H1 (cell line): ENCODE data around the gene TMPRSS2. TPM values are rescaled to one million over a fixed set of nuclear protein-coding genes. Genes with fewer than 3 reads are reported as not detected.

Source experiments
- CTCF ChIA-PET: fragments of 300-600 bp; sonication (Branson Sonifier 250); formaldehyde crosslinking; loops from one replicate; lab custom pipeline; 2021; ENCODE audit not compliant: partially characterized antibody; lab: Charles Lee
- POLR2A ChIA-PET: fragments of 300-600 bp; sonication (Branson Sonifier 250); formaldehyde crosslinking; loops from one replicate; lab custom pipeline; 2021; ENCODE audit warnings: inconsistent platforms; ENCODE audit not compliant: partially characterized antibody; lab: Charles Lee
- DNase-seq, 2 experiments: peaks; one replicate each; pipeline versions ENCODE4 v3.0.0 to v3.0.0-alpha.2; 2010 to 2022; ENCODE audit warnings: low spot score in 2 of 2, low read depth in 1 of 2, mixed read lengths in 1 of 2
- FAIRE-seq: peaks from 2 replicates; lab custom pipeline; 2011; peaks lifted over from hg19 to GRCh38; lab: Jason Lieb, UNC
- H2AFZ ChIP-seq: 2 replicates; pipeline ENCODE4 v1.8.1; 2012; ENCODE audit warnings: low read length, inconsistent platforms
- H2AK5ac ChIP-seq: 2 replicates; pipeline ENCODE4 v1.6.1; 2013; ENCODE audit warnings: low read depth, low read length
- H2BK120ac ChIP-seq: replicated peaks from 2 replicates; pipeline ENCODE3; 2013; ENCODE audit warnings: low read depth, low read length, inconsistent platforms
- H2BK12ac ChIP-seq: 2 replicates; pipeline ENCODE4 v1.6.1; 2013; ENCODE audit warnings: low read depth, low read length
- H2BK15ac ChIP-seq: 2 replicates; pipeline ENCODE4 v1.6.1; 2013; ENCODE audit warnings: low read length
- H2BK20ac ChIP-seq: 2 replicates; pipeline ENCODE4 v1.6.1; 2013; ENCODE audit warnings: low read length
- H2BK5ac ChIP-seq: 2 replicates; pipeline ENCODE4 v1.6.1; 2013; ENCODE audit warnings: low read depth, low read length
- H3K14ac ChIP-seq: 2 replicates; pipeline ENCODE4 v1.6.1; 2013; ENCODE audit warnings: inconsistent platforms; ENCODE audit not compliant: insufficient read length
- H3K18ac ChIP-seq: 2 replicates; pipeline ENCODE4 v1.6.1; 2013; ENCODE audit warnings: low read length; ENCODE audit errors: extremely low read depth
- H3K23ac ChIP-seq: 2 replicates; pipeline ENCODE4 v1.6.1; 2013; ENCODE audit warnings: inconsistent platforms; ENCODE audit not compliant: insufficient read length
- H3K23me2 ChIP-seq: 2 replicates; pipeline ENCODE4 v1.6.1; 2013; ENCODE audit warnings: low read depth, low read length
- H3K27ac ChIP-seq: 2 replicates; pipeline ENCODE4 v1.6.1; 2011; ENCODE audit warnings: low read depth, low read length, inconsistent platforms
- H3K27me3 ChIP-seq, 4 experiments: replicated peaks in 1 of 4; 1 replicate in 1 of 4; 2 replicates in 3 of 4; pipeline versions ENCODE4 v1.6.1 to v1.8.1; 2011 to 2013; ENCODE audit warnings: low read length in 3 of 4, mild to moderate bottlenecking in 3 of 4, inconsistent platforms in 2 of 4, mixed read lengths in 2 of 4, moderate library complexity in 1 of 4; ENCODE audit not compliant: control insufficient read depth in 3 of 4, insufficient read depth in 3 of 4; ENCODE audit errors: extremely low read depth in 1 of 4
- H3K36me3 ChIP-seq, 4 experiments: 2 replicates each; pipeline versions ENCODE4 v1.6.1 to v1.8.1; 2011 to 2013; ENCODE audit warnings: mild to moderate bottlenecking in 4 of 4, low read length in 3 of 4, moderate library complexity in 2 of 4, control low read depth in 1 of 4, inconsistent platforms in 1 of 4; ENCODE audit not compliant: insufficient read depth in 4 of 4, control insufficient read depth in 2 of 4
- H3K4ac ChIP-seq: replicated peaks from 2 replicates; pipeline ENCODE3; 2013; ENCODE audit warnings: low read length, low read depth, mixed read lengths, inconsistent platforms; ENCODE audit not compliant: insufficient read length
- H3K4me1 ChIP-seq, 4 experiments: replicated peaks in 1 of 4; 1 replicate in 1 of 4; 2 replicates in 3 of 4; pipeline versions ENCODE4 v1.6.1 to v1.8.1; 2011 to 2013; ENCODE audit warnings: low read length in 3 of 4, inconsistent platforms in 2 of 4, mixed read lengths in 1 of 4; ENCODE audit not compliant: insufficient read depth in 4 of 4, control insufficient read depth in 3 of 4
- H3K4me2 ChIP-seq, 2 experiments: 2 replicates each; pipeline versions ENCODE4 v1.6.1 to v1.8.1; 2011 to 2013; ENCODE audit warnings: low read depth in 2 of 2, low read length in 2 of 2, control low read depth in 1 of 2, inconsistent platforms in 1 of 2, mild to moderate bottlenecking in 1 of 2; ENCODE audit not compliant: insufficient read depth in 1 of 2
- H3K4me3 ChIP-seq, 4 experiments: fragments of 200-600, 300-600 bp in 1 of 4; sonication (generic), shearing (Covaris generic), sonication (Bioruptor Twin) in 1 of 4; 2 replicates each; pipeline versions ENCODE4 v1.5.1 to v1.8.1; 2011 to 2016; ENCODE audit warnings: low read length in 4 of 4, low read depth in 3 of 4, control low read depth in 2 of 4, inconsistent platforms in 2 of 4, mild to moderate bottlenecking in 2 of 4, mixed read lengths in 1 of 4, moderate library complexity in 1 of 4; ENCODE audit not compliant: insufficient read depth in 2 of 4; ENCODE audit errors: extremely low read depth in 1 of 4
- H3K56ac ChIP-seq: replicated peaks from 2 replicates; pipeline ENCODE3; 2013; ENCODE audit warnings: low read depth, mild to moderate bottlenecking, mixed read lengths, low read length, inconsistent platforms; ENCODE audit not compliant: insufficient read length
- H3K79me1 ChIP-seq: 2 replicates; pipeline ENCODE4 v1.6.1; 2013; ENCODE audit warnings: low read depth, low read length, control low read depth
- H3K79me2 ChIP-seq, 2 experiments: 2 replicates each; pipeline versions ENCODE4 v1.6.1 to v1.8.1; 2012 to 2013; ENCODE audit warnings: low read length in 2 of 2, mild to moderate bottlenecking in 2 of 2, inconsistent platforms in 1 of 2; ENCODE audit not compliant: insufficient read depth in 2 of 2, control insufficient read depth in 1 of 2
- H3K9ac ChIP-seq, 4 experiments: replicated peaks in 1 of 4; 1 replicate in 1 of 4; 2 replicates in 3 of 4; pipeline versions ENCODE4 v1.6.1 to v1.8.1; 2011 to 2013; ENCODE audit warnings: low read depth in 3 of 4, low read length in 3 of 4, control low read depth in 2 of 4, mild to moderate bottlenecking in 2 of 4, moderate library complexity in 2 of 4, inconsistent platforms in 1 of 4; ENCODE audit errors: extremely low read depth in 1 of 4
- H3K9me3 ChIP-seq, 2 experiments: 2 replicates each; pipeline versions ENCODE4 v1.6.1 to v1.8.1; 2012 to 2013; ENCODE audit warnings: mild to moderate bottlenecking in 2 of 2, moderate library complexity in 2 of 2, control low read depth in 1 of 2, inconsistent platforms in 1 of 2, low read depth in 1 of 2, low read length in 1 of 2, mixed read lengths in 1 of 2; ENCODE audit not compliant: insufficient read depth in 2 of 2
- H4K20me1 ChIP-seq, 2 experiments: replicated peaks in 1 of 2; 2 replicates each; pipeline versions ENCODE3 to v1.8.1; 2011 to 2013; ENCODE audit warnings: inconsistent platforms in 2 of 2, low read length in 2 of 2, mild to moderate bottlenecking in 1 of 2; ENCODE audit not compliant: insufficient read depth in 2 of 2, control insufficient read depth in 1 of 2
- H4K5ac ChIP-seq: 2 replicates; pipeline ENCODE4 v1.6.1; 2013; ENCODE audit warnings: low read length, low read depth, mixed read lengths, inconsistent platforms; ENCODE audit not compliant: insufficient read length
- H4K8ac ChIP-seq: 2 replicates; pipeline ENCODE4 v1.8.0; 2013; ENCODE audit warnings: mild to moderate bottlenecking, moderate library complexity, low read length, inconsistent platforms; ENCODE audit not compliant: insufficient read depth; ENCODE audit errors: extremely low read depth
- H4K91ac ChIP-seq: replicated peaks from 2 replicates; pipeline ENCODE3; 2013; ENCODE audit warnings: low read length, mixed read lengths, inconsistent platforms; ENCODE audit not compliant: insufficient read length
- CBX8 ChIP-seq: fragments of 300-800, 300-1000 bp; sonication (generic); IDR thresholded peaks from 2 replicates; pipeline ENCODE4 v1.7.1; 2016; ENCODE audit warnings: low read depth, low read length, borderline replicate concordance
- HDAC6 ChIP-seq: IDR thresholded peaks from one replicate; pipeline ENCODE4 v1.7.1; 2012; ENCODE audit warnings: low read depth, mild to moderate bottlenecking, inconsistent platforms, low read length, moderate library complexity
- POU5F1 ChIP-seq: IDR thresholded peaks from 2 replicates; pipeline ENCODE4 v1.6.1; 2011; ENCODE audit warnings: low read depth, mild to moderate bottlenecking, low read length, moderate library complexity
- SIRT6 ChIP-seq: IDR thresholded peaks from one replicate; pipeline ENCODE4 v1.7.1; 2012; ENCODE audit warnings: low read length, inconsistent platforms
- TAF1 ChIP-seq: IDR thresholded peaks from 2 replicates; pipeline ENCODE4 v1.6.1; 2011; ENCODE audit warnings: mild to moderate bottlenecking, low read depth, low read length
- TEAD4 ChIP-seq: IDR thresholded peaks from 2 replicates; pipeline ENCODE4 v1.6.1; 2012; ENCODE audit warnings: low read depth, low read length, inconsistent platforms, mixed read lengths
- ZNF274 ChIP-seq: IDR thresholded peaks from 2 replicates; pipeline ENCODE4 v1.7.0; 2012; ENCODE audit warnings: low read length, borderline replicate concordance; ENCODE audit errors: extremely low read depth
- WGBS, 2 experiments: shearing (Covaris generic) in 1 of 2; methylation state at CpG; one replicate each; pipeline versions ENCODE4 v1.1.6 to v1.1.7; 2013 to 2015; ENCODE audit warnings: low lambda C conversion rate in 2 of 2, mixed read lengths in 2 of 2, inconsistent platforms in 1 of 2, low coverage in 1 of 2, missing lambda C conversion rate in 1 of 2; ENCODE audit not compliant: insufficient replicate concordance in 2 of 2, insufficient coverage in 1 of 2, insufficient read length in 1 of 2; ENCODE audit errors: extremely low coverage in 1 of 2, missing lambda C conversion rate in 1 of 2; 5-methylcytosine and 5-hydroxymethylcytosine counted together
- polyA plus RNA-seq, 7 experiments: library from polyadenylated mRNA; depleted of rRNA in 3 of 7; stranded (reverse) in 5 of 7; unstranded in 2 of 7; fragments of >200 nt in 5 of 7; fragments of 200-250 nt in 2 of 7; gene quantifications; 1 replicate in 5 of 7; 2 replicates in 1 of 7; 4 replicates in 1 of 7; pipeline versions ENCODE4 v1.2.1 to v1.2.3, GENCODE V29; 2011 to 2013; ENCODE audit warnings: missing spikeins in 2 of 7, mixed read lengths in 2 of 7
- total RNA-seq: library from RNA; stranded (reverse); fragmentation: NEBNext Ultra II Directional; extraction: Animal tissue kit (Norgen Biotek cat#: 25700); gene quantifications from 2 replicates; pipeline ENCODE4 v1.2.1, GENCODE V29; 2021

The TMPRSS2 gene
- total and polyA plus RNA-seq, 2 of the 8 experiments (the other 6 are each of a cell fraction or from before 2014, with no cell fraction given), result 9.2 to 11.0 TPM

- no peak overlapping the region for H3K27ac ChIP-seq
- H3K4me2 ChIP-seq, result no peak overlapping the region
- H3K14ac ChIP-seq, result no peak overlapping the region
- H2AK5ac ChIP-seq, result no peak overlapping the region
- no peak overlapping the region for H3K9ac ChIP-seq
- H3K4me3 ChIP-seq, result no peak overlapping the region
- H3K4me1 ChIP-seq, result 0 out of 7 replicates have a peak, but pooled peaks cover 0 to 3% (median 1%) of the 10 kb centered on the region in 4 experiments
- peaks cover 5 to 30% (median 23%) of the 10 kb centered on the region in 4 experiments for H3K27me3 ChIP-seq
- H3K36me3 ChIP-seq, result no peaks in the 10 kb centered on the region
- no peak overlapping the region for H3K23ac ChIP-seq
- peaks cover 6% of the 10 kb centered on the region; the same call in 1 of the 2 replicates for H3K23me2 ChIP-seq
- no peak overlapping the region for H3K18ac ChIP-seq
- H2BK5ac ChIP-seq, result no peak overlapping the region
- no peak overlapping the region for H2AFZ ChIP-seq
- DNase-seq (no peak), FAIRE-seq (no peak)
- no peaks in the 10 kb centered on the region for H3K79me1 ChIP-seq
- 90% methylated on average over 3 of the region's 3 CpGs; no CpG with 5 or more reads in 1 of the 2 experiments for WGBS, 2 experiments
- no peaks in the 10 kb centered on the region for H3K79me2 ChIP-seq
- H2BK15ac ChIP-seq, result no peak overlapping the region
- H2BK12ac ChIP-seq, result no peak overlapping the region
- no peaks in the 10 kb centered on the region for H4K20me1 ChIP-seq
- no peak overlapping the region for H3K4ac ChIP-seq
- no peak overlapping the region for H4K91ac ChIP-seq
- no peak overlapping the region for H2BK20ac ChIP-seq
- H2BK120ac ChIP-seq, result no peak overlapping the region
- CTCF ChIA-PET, result interaction anchor here (1.6 to 1.8 kb wide), 2 partner anchors 19 to 59 kb away, joined by 4 to 6 read pairs; no protein-coding TSS in a partner anchor
- TF ChIP-seq CBX8 (no peak), ZNF274 (no peak), POU5F1 (no peak), SIRT6 (no peak), TAF1 (no peak), TEAD4 (no peak), HDAC6 (no peak)
- H3K9me3 ChIP-seq, result no peaks in the 10 kb centered on the region
- H4K5ac ChIP-seq, result no peak overlapping the region
- H3K56ac ChIP-seq, result no peak overlapping the region
- H4K8ac ChIP-seq, result no peak overlapping the region
- POLR2A ChIA-PET, result no interaction called here
Measured at GRCh38 chr21:41429305-41429704, 78.7 kb downstream of the TMPRSS2 start.
